Activated CD8-positive, alpha-beta memory T cell treated with anti-CD3 and anti-CD28 coated beads for 4 hours (primary cell): ENCODE data around the gene NFATC2IP.
"Not testable (repeated sequence)": the region's sequence is repeated elsewhere in the genome, so short reads cannot be mapped to it uniquely, and the experiment has no call there.

ENCODE experiments used
- DNase-seq, 2 donors: peaks; one replicate each; pipeline ENCODE4 v3.0.0-alpha.2; 2020; ENCODE audit warnings: low read depth in 2 of 2

NFATC2IP gene

DNA sequence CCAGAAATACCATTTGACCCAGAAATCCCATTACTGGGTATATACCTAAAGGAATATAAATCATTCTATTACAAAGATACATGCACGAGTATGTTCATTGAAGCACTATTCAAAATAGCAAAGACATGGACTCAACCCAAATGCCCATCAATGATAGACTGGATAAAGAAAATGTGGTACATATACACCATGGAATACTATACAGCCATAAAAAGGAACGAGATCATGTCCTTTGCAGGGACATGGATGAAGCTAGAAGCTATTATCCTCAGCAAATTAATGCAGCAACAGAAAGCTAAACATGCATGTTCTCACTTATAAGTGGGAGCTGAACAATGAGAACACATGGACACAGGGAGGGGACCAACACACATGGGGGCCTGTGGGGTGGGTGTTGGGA is 24.5 kb upstream of the NFATC2IP start:
- DNase-seq = not testable (repeated sequence)

DNA sequence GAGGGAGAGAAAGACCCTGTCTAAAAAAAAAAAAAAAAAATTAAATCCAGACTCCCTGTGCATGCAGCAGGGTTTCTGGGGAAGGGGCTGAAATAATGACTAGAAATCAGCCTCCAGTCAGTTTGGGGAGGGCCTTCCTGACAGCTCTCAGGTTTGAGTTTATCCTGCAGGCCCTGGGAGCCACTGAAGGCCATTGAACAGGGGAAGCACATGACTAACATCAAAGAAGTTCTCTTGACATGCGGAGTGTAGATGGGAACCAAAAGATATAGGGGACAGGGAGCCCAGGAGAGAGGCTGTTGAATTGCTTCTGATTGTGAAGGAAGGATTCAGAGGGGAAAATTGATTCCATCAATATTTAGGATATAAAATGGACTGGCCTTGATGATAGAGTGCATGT is 22.9 kb upstream of the NFATC2IP start:
- no peak for DNase-seq

DNA sequence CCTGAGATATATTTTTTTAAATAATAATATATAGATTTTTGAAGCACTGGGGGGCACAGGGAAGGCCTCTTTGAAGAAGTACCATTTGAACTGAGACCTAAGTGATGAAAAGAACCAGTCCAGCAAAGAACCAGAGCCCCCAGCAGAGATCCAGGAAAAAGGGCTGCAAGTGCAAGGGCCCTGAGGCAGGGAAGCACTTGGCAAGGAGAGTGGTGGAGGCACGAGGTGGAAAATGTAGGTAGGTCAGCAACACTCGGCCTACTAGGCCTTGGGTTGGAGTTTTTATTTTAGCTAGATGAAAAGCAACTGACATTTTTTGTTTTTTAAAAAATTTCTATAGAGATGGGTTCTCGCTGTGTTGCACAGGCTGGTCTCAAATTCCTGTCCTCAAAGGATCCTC is 20.5 kb upstream of the NFATC2IP start:
- DNase-seq = no peak

DNA sequence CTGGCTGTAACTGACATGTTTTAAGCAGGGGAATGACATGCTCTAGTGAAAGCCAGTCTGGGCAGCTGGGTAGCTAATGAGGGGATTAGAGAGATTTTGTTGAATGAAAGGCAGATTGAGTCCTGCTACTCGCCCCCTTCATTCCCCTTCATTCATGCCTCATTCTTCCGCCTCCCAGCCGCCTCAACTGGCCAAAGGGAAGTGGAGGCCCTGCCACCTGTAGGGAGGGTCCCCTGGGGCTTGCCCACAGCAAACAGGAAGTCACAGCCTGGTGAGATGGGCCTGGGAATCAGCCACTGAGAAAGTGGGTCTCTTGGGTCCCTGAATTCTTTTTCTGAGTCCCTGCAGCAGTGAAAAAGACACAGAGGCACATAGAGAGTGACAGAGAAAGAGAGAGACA is 20.1 kb upstream of the NFATC2IP start:
- DNase-seq = no peak

DNA sequence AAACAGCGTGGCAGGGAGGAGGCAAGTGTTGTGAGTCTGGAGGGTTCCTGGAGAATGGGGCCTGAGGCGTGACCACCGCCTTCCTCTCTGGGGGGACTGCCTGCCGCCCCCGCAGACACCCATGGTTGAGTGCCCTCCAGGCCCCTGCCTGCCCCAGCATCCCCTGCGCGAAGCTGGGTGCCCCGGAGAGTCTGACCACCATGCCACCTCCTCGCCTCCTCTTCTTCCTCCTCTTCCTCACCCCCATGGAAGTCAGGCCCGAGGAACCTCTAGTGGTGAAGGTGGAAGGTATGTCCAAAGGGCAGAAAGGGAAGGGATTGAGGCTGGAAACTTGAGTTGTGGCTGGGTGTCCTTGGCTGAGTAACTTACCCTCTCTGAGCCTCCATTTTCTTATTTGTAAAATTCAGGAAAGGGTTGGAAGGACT is 18.9 kb upstream of the NFATC2IP start, which contains the start of gene CD19:
Gene CD19, plus strand, starts transcription at position 171 of the 425 bp plus-strand sequence. Its CDS starts 30 bp downstream, at position 201.
- no peak for DNase-seq

DNA sequence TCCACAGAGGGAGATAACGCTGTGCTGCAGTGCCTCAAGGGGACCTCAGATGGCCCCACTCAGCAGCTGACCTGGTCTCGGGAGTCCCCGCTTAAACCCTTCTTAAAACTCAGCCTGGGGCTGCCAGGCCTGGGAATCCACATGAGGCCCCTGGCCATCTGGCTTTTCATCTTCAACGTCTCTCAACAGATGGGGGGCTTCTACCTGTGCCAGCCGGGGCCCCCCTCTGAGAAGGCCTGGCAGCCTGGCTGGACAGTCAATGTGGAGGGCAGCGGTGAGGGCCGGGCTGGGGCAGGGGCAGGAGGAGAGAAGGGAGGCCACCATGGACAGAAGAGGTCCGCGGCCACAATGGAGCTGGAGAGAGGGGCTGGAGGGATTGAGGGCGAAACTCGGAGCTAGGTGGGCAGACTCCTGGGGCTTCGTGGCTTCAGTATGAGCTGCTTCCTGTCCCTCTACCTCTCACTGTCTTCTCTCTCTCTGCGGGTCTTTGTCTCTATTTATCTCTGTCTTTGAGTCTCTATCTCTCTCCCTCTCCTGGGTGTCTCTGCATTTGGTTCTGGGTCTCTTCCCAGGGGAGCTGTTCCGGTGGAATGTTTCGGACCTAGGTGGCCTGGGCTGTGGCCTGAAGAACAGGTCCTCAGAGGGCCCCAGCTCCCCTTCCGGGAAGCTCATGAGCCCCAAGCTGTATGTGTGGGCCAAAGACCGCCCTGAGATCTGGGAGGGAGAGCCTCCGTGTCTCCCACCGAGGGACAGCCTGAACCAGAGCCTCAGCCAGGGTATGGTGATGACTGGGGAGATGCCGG is 18.2 kb upstream of the NFATC2IP start:
- DNase-seq = no peak

DNA sequence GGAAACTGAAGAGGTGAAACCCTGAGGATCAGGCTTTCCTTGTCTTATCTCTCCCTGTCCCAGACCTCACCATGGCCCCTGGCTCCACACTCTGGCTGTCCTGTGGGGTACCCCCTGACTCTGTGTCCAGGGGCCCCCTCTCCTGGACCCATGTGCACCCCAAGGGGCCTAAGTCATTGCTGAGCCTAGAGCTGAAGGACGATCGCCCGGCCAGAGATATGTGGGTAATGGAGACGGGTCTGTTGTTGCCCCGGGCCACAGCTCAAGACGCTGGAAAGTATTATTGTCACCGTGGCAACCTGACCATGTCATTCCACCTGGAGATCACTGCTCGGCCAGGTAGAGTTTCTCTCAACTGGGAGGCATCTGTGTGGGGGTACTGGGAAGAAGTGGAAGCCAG is 17.6 kb upstream of the NFATC2IP start:
- no peak for DNase-seq

DNA sequence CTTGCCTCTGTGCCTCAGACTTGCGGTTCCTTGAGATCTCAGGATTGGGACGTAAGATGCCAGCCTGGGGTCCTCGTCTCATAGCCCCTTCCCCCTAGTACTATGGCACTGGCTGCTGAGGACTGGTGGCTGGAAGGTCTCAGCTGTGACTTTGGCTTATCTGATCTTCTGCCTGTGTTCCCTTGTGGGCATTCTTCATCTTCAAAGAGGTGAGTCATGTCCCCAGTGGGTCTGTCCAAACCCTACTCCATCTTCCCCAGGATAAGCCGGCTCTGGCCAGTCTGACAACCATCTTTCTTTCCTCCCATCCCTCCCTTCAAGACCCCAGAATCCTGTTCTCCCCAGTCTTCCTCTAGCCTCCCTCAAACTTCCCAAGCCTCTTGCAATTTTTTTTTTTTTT is 15.4 kb upstream of the NFATC2IP start:
- no peak for DNase-seq

DNA sequence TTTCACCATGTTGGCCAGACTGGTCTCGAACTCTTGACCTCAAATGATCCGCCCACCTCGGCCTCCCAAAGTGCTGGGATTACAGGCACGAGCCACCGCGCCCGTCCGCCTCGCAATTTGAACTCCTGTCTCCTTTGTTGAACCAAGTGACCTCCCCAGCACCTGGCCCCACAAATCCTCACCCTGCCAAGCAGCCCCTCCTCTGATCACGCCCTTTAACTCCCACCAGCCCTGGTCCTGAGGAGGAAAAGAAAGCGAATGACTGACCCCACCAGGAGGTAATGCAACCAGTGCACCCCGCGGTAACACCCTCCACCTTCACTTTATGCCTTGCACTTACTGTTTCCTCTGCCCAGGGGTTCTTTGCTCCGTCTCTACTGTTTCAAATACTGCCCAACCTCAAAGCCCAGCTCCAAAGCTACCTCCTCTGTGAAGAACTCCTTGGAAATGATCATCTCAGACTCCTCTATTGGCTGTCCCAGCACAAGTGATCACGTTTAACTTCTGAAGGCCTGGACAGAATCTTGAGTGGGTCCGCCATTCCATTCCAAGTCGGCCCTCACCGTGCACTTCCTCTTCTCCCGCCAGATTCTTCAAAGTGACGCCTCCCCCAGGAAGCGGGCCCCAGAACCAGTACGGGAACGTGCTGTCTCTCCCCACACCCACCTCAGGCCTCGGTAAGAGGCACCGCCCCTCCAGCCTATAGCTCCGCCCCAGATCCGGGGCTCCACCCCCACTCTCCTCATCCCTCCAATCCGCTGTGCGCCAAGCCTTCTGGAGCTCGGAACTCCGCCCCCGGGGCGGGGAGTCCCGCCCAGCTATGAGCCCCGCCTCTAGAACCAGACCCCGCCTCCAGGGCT is 14.6 kb upstream of the NFATC2IP start:
- DNase-seq = peak; percentile 57 to 68

DNA sequence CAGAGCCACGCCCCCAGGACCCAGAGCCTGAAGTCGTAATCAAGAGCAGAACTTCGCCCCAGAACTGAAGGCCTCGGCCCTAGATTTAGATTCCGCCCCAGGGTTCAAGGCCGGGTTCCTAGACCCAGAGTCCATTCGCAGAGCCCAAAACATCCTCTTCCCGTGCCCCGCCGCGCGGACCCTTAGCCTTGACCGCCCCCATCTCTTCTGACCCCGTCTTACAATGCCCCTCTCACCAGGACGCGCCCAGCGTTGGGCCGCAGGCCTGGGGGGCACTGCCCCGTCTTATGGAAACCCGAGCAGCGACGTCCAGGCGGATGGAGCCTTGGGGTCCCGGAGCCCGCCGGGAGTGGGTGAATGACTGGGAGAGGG is 14.0 kb upstream of the NFATC2IP start:
- DNase-seq = no peak

DNA sequence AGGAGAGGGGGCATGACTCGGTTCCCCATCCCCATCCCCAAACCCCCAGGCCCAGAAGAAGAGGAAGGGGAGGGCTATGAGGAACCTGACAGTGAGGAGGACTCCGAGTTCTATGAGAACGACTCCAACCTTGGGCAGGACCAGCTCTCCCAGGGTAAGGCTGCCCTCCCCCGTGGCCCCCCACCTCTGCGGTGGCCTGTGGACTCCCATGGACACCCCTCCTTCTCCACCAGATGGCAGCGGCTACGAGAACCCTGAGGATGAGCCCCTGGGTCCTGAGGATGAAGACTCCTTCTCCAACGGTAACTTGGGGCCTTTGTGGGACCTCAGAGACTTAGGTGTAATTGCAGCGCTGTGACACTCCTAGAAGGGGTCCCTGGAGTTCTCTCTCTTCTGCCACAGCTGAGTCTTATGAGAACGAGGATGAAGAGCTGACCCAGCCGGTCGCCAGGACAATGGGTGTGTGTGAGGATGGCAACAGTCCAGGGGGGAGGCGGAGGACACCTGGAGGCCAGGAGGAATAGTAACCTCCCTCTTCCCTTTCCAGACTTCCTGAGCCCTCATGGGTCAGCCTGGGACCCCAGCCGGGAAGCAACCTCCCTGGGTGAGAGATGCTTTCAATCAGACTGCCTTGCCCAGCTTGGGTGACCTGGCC is 13.4 kb upstream of the NFATC2IP start:
- no peak for DNase-seq

DNA sequence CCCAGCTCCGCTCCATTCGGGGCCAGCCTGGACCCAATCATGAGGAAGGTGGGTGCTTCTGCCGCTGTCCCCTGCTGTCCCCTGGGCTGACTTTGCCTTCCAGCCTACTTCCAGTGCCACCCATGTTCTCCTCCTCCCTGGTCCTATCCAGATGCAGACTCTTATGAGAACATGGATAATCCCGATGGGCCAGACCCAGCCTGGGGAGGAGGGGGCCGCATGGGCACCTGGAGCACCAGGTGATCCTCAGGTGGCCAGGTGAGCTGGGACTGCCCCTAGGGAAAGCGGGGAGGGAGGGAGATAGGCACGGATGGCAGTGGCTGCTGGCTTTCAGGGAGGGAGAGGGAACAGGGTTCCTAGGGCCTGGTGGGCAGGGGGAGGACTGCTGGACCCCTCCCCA is 12.0 kb upstream of the NFATC2IP start:
- DNase-seq = no peak

DNA sequence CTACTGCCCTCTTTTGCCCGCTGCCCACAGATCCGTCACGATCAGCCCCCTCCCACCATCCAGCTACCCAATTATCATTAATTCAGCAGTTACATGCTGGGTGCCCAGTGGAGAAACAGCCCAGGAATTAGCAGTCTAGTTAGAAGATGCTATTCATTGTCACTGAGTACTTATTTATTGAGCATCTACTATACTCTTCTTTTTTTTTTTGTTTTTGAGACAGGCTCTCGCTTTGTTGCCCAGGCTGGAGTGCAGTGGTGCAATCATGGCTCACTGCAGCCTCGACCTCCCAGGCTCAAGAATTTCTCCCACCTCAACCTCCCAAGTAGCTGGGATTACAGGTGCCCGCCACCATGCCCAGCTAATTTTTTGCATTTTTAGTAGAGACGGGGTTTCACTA is 10.9 kb upstream of the NFATC2IP start:
- not testable (repeated sequence) for DNase-seq

DNA sequence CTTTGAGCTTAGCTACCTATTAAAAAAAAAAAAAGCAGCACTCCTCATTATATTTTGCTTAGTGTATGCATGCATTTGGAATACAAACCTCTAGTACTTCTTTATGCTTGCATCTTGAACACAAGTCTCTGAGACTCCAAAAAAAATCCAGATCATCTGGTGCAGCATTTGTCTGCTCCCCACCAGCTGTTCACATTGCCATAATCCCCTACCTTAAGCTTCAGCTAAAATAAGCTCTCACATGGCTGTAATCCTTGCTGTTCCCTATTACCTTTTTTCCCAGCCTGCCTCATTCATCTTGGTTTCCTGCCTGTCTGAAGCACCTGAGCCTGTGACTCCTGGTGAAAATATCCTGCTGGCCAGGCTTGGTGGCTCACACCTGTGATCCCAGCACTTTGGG is 7.5 kb upstream of the NFATC2IP start:
- DNase-seq = no peak

DNA sequence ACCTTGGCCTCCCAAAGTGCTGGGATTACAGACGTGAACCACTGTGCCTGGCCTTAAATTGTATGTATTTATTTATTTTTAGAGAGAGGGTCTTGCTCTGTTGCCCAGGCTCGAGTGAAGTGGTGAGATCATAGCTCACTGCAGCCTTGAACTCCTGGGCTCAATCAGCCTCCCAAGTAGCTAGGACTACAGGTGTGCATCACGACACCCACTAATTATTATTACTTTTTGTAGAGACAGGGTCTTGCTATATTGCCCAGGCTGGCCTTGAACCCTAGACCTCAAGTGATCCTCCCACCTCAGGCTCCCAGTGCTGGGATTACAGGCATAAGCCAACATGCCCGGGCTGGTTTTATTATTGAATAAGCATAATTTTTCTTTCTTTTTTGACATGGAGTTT is 4.1 kb upstream of the NFATC2IP start:
- DNase-seq = no peak

DNA sequence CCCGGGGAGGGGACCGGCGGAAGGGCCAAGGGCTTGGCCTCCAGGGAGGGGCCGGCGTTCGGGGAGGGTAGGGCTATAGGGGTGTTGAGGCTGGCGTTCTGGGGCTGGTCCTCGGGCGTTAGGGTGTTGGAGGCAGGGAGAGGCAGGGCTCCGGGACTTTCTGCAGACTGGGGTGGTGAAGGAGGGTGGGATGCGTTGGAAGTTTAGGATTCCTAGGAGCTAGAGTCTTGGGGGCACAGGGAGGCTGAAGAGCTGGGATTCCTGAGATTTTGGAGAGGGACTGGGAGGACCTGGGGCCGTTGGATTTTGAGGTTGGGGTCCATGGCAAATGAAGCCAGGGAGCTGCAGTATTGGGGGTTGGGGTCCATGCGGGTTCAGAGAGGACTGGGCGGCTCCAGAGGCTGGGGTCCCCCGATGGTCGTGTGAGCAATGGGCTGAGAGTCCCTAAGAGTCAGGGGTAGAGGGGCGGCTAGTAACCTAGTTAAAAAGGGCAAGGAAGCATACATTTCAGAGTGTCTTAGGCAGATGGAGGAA is 740 bp downstream of the NFATC2IP start:
- DNase-seq = peak in 1 of 2 donors; percentile 7

DNA sequence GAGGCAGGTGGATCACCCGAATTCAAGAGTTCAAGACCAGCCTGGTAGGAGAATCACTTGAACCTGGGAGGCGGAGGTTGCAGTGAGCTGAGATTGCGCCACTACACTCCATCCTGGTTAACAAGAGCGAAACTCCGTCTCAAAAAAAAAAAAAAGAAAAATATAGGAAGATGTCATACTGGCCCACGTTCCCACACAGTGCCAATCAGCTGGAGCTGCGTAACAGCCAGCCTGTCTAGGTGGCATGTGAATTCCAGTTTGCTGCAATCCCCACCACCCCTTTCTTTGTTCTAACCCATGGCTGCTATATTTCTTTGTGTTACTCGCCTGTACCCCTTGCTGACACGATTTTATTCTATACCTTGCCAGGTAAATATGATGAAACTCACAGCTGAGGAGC is 7.5 kb downstream of the NFATC2IP start:
- DNase-seq = no peak

DNA sequence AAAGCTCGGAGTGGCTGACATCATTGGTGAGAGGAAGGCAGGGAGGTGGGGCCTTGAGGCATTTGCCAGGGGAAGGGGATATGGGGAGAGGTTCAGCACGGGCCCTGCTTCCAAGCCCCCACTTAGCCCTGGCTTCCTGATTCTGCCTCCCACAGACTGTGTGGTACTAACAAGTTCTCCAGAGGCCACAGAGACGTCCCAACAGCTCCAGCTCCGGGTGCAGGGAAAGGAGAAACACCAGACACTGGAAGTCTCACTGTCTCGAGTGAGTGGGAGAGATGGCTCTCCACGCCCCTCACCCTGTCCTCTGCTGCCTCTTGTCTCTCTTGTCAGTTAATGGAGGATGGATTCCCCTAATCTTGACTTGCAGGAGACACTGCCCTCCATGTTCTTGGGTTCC is 8.1 kb downstream of the NFATC2IP start:
- no peak for DNase-seq

DNA sequence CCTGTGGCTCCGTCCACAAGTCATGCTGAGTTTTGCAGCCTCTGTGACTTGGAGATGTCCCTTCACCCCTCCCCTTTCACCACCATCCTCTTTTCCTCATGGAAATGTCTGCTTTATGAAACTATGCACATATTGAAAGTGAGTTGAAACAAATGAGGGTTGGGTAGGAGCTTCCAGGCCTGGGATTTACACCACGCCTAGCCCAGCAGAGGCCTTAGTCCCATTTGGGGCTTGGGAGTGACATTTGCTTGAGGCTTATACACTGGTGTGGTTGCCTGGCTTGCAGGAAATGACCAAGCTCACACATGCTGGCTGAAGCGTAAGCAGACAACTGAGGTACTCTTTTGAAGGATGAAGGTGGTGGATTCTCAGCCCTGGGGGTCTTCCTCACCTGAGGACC is 13.3 kb downstream of the NFATC2IP start:
- no peak for DNase-seq

DNA sequence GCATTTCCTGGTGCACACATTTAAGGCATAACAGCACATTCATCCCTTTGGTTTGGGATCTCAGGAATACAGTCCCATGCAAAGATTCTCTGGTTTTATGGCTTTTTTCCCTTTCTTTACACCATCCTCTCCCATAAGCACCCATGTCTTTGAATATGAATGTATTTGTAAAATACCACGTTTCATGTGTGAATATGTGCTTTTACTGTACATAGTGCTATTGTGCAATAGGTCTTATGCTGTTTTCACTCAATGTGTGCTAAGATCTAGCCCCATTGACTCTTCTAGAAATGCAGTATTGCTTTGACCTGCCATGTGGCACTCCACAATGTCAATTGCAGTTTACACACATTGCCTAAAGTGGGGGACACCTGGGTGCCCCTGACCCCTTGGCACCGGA is 13.8 kb downstream of the NFATC2IP start:
- no peak for DNase-seq

DNA sequence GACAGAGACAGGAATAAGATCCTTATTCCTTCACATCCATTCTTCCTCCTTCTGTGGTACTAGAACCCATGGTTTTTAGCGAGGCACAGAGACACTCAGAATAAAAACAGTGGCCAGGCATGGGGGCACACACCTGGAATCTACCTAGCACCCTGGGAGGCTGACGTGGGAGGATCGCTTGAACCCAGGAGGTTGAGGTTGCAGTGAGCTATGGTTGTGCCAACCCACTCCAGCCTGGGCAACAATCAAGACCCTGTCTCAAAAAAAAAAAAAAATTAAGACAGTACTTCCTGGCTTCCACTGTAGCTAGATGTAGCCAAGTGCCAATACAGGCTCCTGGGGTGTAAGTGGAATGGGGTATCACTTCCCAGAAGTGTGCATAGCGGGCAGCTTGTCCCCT is 16.4 kb downstream of the NFATC2IP start:
- DNase-seq = no peak

DNA sequence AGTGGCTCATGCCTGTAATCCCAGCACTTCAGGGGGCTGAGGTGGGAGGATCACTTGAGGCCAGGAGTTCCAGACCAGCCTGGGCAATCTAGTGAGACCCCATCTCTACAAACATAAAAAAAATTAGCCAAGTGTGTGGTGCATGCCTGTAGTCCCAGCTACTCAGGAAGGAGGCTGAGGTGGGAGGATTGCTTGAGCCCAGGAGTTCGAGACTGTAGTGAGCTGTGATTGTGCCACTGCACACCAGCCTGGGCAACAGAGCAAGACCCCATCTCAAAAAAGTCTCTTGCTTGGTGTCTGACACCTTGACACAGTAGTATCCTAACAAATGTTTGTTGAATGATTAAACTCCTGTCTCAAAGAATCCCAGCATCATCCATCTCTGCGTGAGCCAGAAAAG is 19.0 kb downstream of the NFATC2IP start:
- not testable (repeated sequence) for DNase-seq
